ENCODE data around the gene LGALS1.
A peak's percentile ranks its signal among the peaks of the same experiment; 100 is the strongest.

The LGALS1 gene

GRCh38 chr22:37658133-37659065 lies 17.0 kb upstream of the LGALS1 start, which contains the start of gene PDXP:
PDXP (plus strand) TSS chr22:37658723; CDS start chr22:37658783, 60 bp downstream.
- TF ChIP-seq CTCF (IDR thresholded peaks at IDR 0.05; ENCODE audit: low read length) (no peak), EZH2 (optimal IDR thresholded peaks at IDR 0.05; ENCODE audit: low read depth, low read length) (no peak), EZH2phosphoT487 (IDR thresholded peaks at IDR 0.05; ENCODE audit: low read length) (no peak)
- no peaks in the 10 kb centered on the region for H3K36me3 ChIP-seq (replicated peaks; ENCODE audit: insufficient read depth, low read length)
- H3K4me2 ChIP-seq (ENCODE audit: low read depth, low read length): peak within 1 kb of the TSS; percentile 95
- no peaks in the 10 kb centered on the region for H3K27me3 ChIP-seq (replicated peaks; ENCODE audit: insufficient read depth, low read length)
- peaks cover 5% of the 10 kb centered on the region; the same call in 1 of the 2 replicates for H4K20me1 ChIP-seq (ENCODE audit: insufficient read depth, low read length)
- H3K4me3 ChIP-seq (ENCODE audit: low read length): peak within 1 kb of the TSS; percentile 79
- peak; percentile 100 for DNase-seq
- H3K79me2 ChIP-seq (ENCODE audit: low read length): peaks cover 38% of the 10 kb centered on the region
- peak within 1 kb of the TSS; percentile 19; the same call in 1 of the 2 replicates for H3K27ac ChIP-seq (ENCODE audit: low read length)
- H3K9me2 ChIP-seq (replicated peaks; ENCODE audit: insufficient read depth, low read length): no peaks in the 10 kb centered on the region
- H2AFZ ChIP-seq (ENCODE audit: low read length): peak within 1 kb of the TSS; percentile 81
- H3F3A ChIP-seq (ENCODE audit: insufficient read depth, low read length): 0 out of 2 replicates have a peak, but pooled peaks cover 7% of the 10 kb centered on the region
- peak within 1 kb of the TSS; percentile 63; the same call in 1 of the 2 replicates for H3K9ac ChIP-seq (ENCODE audit: low read length)
- H3K4me1 ChIP-seq (ENCODE audit: low read length): peaks cover 15% of the 10 kb centered on the region
- H3K9me3 ChIP-seq (replicated peaks; ENCODE audit: insufficient read depth, low read length): no peaks in the 10 kb centered on the region

GRCh38 chr22:37659066-37659896 lies 16.2 kb upstream of the LGALS1 start:
- Histone ChIP-seq H4K20me1 (ENCODE audit: insufficient read depth, low read length) (peaks cover 5% of the 10 kb centered on the region; the same call in 1 of the 2 replicates), H3K4me3 (ENCODE audit: low read length) (peak overlapping the region; percentile 79), H3K4me1 (ENCODE audit: low read length) (peaks cover 15% of the 10 kb centered on the region), H2AFZ (ENCODE audit: low read length) (peak overlapping the region; percentile 45; the same call in 1 of the 2 replicates), H3K79me2 (ENCODE audit: low read length) (peaks cover 42% of the 10 kb centered on the region), H3K9ac (ENCODE audit: low read length) (peak overlapping the region; percentile 63; the same call in 1 of the 2 replicates), H3K27me3 (replicated peaks; ENCODE audit: insufficient read depth, low read length) (no peaks in the 10 kb centered on the region), H3K4me2 (ENCODE audit: low read depth, low read length) (peak overlapping the region; percentile 95), H3K27ac (ENCODE audit: low read length) (no peak overlapping the region), H3K9me2 (replicated peaks; ENCODE audit: insufficient read depth, low read length) (no peaks in the 10 kb centered on the region), H3F3A (ENCODE audit: insufficient read depth, low read length) (0 out of 2 replicates have a peak, but pooled peaks cover 7% of the 10 kb centered on the region), H3K9me3 (replicated peaks; ENCODE audit: insufficient read depth, low read length) (no peaks in the 10 kb centered on the region), H3K36me3 (replicated peaks; ENCODE audit: insufficient read depth, low read length) (no peaks in the 10 kb centered on the region)
- no peak for TF ChIP-seq EZH2phosphoT487 (IDR thresholded peaks at IDR 0.05; ENCODE audit: low read length)
- TF ChIP-seq EZH2 (optimal IDR thresholded peaks at IDR 0.05; ENCODE audit: low read depth, low read length): no peak
- no peak for TF ChIP-seq CTCF (IDR thresholded peaks at IDR 0.05; ENCODE audit: low read length)
- peak; percentile 33 for DNase-seq

GRCh38 chr22:37659897-37660708 lies 15.3 kb upstream of the LGALS1 start:
- TF ChIP-seq EZH2phosphoT487 (IDR thresholded peaks at IDR 0.05; ENCODE audit: low read length) (no peak), CTCF (IDR thresholded peaks at IDR 0.05; ENCODE audit: low read length) (no peak), EZH2 (optimal IDR thresholded peaks at IDR 0.05; ENCODE audit: low read depth, low read length) (no peak)

More at GRCh38 chr22:37659897-37660708, 15.3 kb upstream of the LGALS1 start:
- H3K4me1 ChIP-seq (ENCODE audit: low read length): peaks cover 15% of the 10 kb centered on the region
- 0 out of 2 replicates have a peak, but pooled peaks cover 7% of the 10 kb centered on the region for H3F3A ChIP-seq (ENCODE audit: insufficient read depth, low read length)
- peaks cover 50% of the 10 kb centered on the region for H3K79me2 ChIP-seq (ENCODE audit: low read length)
- H3K9ac ChIP-seq (ENCODE audit: low read length): peak overlapping the region; percentile 63; the same call in 1 of the 2 replicates
- no peaks in the 10 kb centered on the region for H3K27me3 ChIP-seq (replicated peaks; ENCODE audit: insufficient read depth, low read length)
- peak overlapping the region; percentile 95 for H3K4me2 ChIP-seq (ENCODE audit: low read depth, low read length)
- H4K20me1 ChIP-seq (ENCODE audit: insufficient read depth, low read length): peaks cover 5% of the 10 kb centered on the region; the same call in 1 of the 2 replicates
- no peak overlapping the region for H2AFZ ChIP-seq (ENCODE audit: low read length)
- no peak for DNase-seq
- no peaks in the 10 kb centered on the region for H3K9me3 ChIP-seq (replicated peaks; ENCODE audit: insufficient read depth, low read length)
- no peaks in the 10 kb centered on the region for H3K36me3 ChIP-seq (replicated peaks; ENCODE audit: insufficient read depth, low read length)
- H3K27ac ChIP-seq (ENCODE audit: low read length): no peak overlapping the region
- no peaks in the 10 kb centered on the region for H3K9me2 ChIP-seq (replicated peaks; ENCODE audit: insufficient read depth, low read length)
- peak overlapping the region; percentile 79 for H3K4me3 ChIP-seq (ENCODE audit: low read length)

Data from MM.1S (cell line).